GM12875 (cell line): Measurements from ENCODE around the gene CAPN10.
"Not testable (repeated sequence)": the region's sequence is repeated elsewhere in the genome, so short reads cannot be mapped to it uniquely, and the experiment has no call there.

Experiments used
- H3K4me3 ChIP-seq: one replicate; pipeline ENCODE4 v1.5.1; 2011; ENCODE audit warnings: low read depth, low read length, control low read depth
- CTCF ChIP-seq: IDR thresholded peaks from 2 replicates; pipeline ENCODE4 v1.5.1; 2011; ENCODE audit warnings: low read depth, mild to moderate bottlenecking, control low read depth, inconsistent platforms, low read length, moderate library complexity, borderline replicate concordance; ENCODE audit not compliant: insufficient read depth

CAPN10 gene

GRCh38 chr2:240558236-240558761 is 28.2 kb upstream of the CAPN10 start:
- no peak overlapping the region for H3K4me3 ChIP-seq
- no peak for TF ChIP-seq CTCF

- H3K4me3 ChIP-seq = peak overlapping the region; percentile 10
- TF ChIP-seq CTCF = no peak
Observed at GRCh38 chr2:240559286-240559685, 27.2 kb upstream of the CAPN10 start.

- TF ChIP-seq CTCF = no peak
- H3K4me3 ChIP-seq = peak within 1 kb of the TSS; percentile 78
Observed at GRCh38 chr2:240560084-240560479, 26.5 kb upstream of the CAPN10 start, which contains the start of gene DUSP28. TSS of gene DUSP28 (plus strand) at chr2:240560357. CDS start at chr2:240560685, 328 bp downstream.

GRCh38 chr2:240560480-240561324 is 25.8 kb upstream of the CAPN10 start:
- peak; percentile 38; the same call in 1 of the 2 replicates for TF ChIP-seq CTCF
- H3K4me3 ChIP-seq = peak overlapping the region; percentile 78

GRCh38 chr2:240561325-240561971 is 25.1 kb upstream of the CAPN10 start:
- TF ChIP-seq CTCF = no peak
- peak overlapping the region; percentile 78 for H3K4me3 ChIP-seq

- H3K4me3 ChIP-seq = not testable (repeated sequence)
Observed at GRCh38 chr2:240563231-240563630, 23.3 kb upstream of the CAPN10 start.

GRCh38 chr2:240563951-240564560 is 22.5 kb upstream of the CAPN10 start:
- TF ChIP-seq CTCF = no peak
- no peak overlapping the region for H3K4me3 ChIP-seq
